Endothelial cell of umbilical vein (primary cell): ENCODE results near the gene MC3R. TPM values are rescaled to one million over a fixed set of nuclear protein-coding genes. Genes with fewer than 3 reads are reported as not detected.

ENCODE experiments used
- BruUV-seq: library from RNA; stranded (reverse); fragments of 400-500 nt; replicated peaks from 2 replicates; lab custom pipeline; 2021; lab: Mats Ljungman, UMichigan
- CTCF ChIA-PET: fragments of 300-600, 350-600 bp; sonication (Branson Sonifier 250); formaldehyde crosslinking; loops from one replicate; lab custom pipeline; 2021; ENCODE audit warnings: antibody characterized with exemption, inconsistent platforms; lab: Charles Lee
- POLR2A ChIA-PET: fragments of 300-600, 350-600 bp; sonication (Branson Sonifier 250); formaldehyde crosslinking; loops from one replicate; lab custom pipeline; 2021; ENCODE audit warnings: antibody characterized with exemption, inconsistent platforms; lab: Charles Lee
- DNase-seq: peaks from one replicate; pipeline ENCODE4 v3.0.0-alpha.2; 2011; ENCODE audit warnings: low read depth, low spot score
- FAIRE-seq: peaks from 2 replicates; lab custom pipeline; 2011; peaks lifted over from hg19 to GRCh38; lab: Jason Lieb, UNC
- H2AFZ ChIP-seq: 2 replicates; pipeline ENCODE4 v1.6.0; 2012; ENCODE audit warnings: low read depth, low read length, control low read depth, inconsistent platforms
- H3K27ac ChIP-seq: 2 replicates; pipeline ENCODE4 v1.5.1; 2011; ENCODE audit warnings: low read depth, mild to moderate bottlenecking, control low read depth, low read length, moderate library complexity; ENCODE audit not compliant: insufficient read depth
- H3K27me3 ChIP-seq, 2 experiments: 2 replicates each; pipeline versions ENCODE4 v1.6.0 to v1.6.1; 2011; ENCODE audit warnings: low read length in 2 of 2, mixed read lengths in 1 of 2; ENCODE audit not compliant: control insufficient read depth in 2 of 2, insufficient read depth in 2 of 2
- H3K36me3 ChIP-seq, 2 experiments: 2 replicates in 1 of 2; 3 replicates in 1 of 2; pipeline ENCODE4 v1.5.1; 2011; ENCODE audit warnings: low read length in 2 of 2, mild to moderate bottlenecking in 1 of 2, moderate library complexity in 1 of 2; ENCODE audit not compliant: control insufficient read depth in 2 of 2, insufficient read depth in 2 of 2; ENCODE audit errors: extremely low read depth in 1 of 2
- H3K4me1 ChIP-seq: 3 replicates; pipeline ENCODE4 v1.5.1; 2011; ENCODE audit warnings: mild to moderate bottlenecking, low read length; ENCODE audit not compliant: control insufficient read depth, insufficient read depth; ENCODE audit errors: extremely low read depth
- H3K4me2 ChIP-seq: 2 replicates; pipeline ENCODE4 v1.6.1; 2011; ENCODE audit warnings: low read length, control low read depth, mixed read lengths; ENCODE audit not compliant: insufficient read depth
- H3K4me3 ChIP-seq, 3 experiments: fragments of 200-600 bp in 1 of 3; sonication (generic), shearing (Covaris generic) in 1 of 3; replicated peaks in 1 of 3; 2 replicates each; pipeline ENCODE4 v1.5.1; 2011 to 2016; ENCODE audit warnings: control low read depth in 3 of 3, low read length in 3 of 3, mild to moderate bottlenecking in 2 of 3, inconsistent platforms in 1 of 3, low read depth in 1 of 3, moderate library complexity in 1 of 3; ENCODE audit not compliant: insufficient read depth in 1 of 3
- H3K79me2 ChIP-seq: 2 replicates; pipeline ENCODE4 v1.6.0; 2012; ENCODE audit warnings: low read length, inconsistent platforms; ENCODE audit not compliant: control insufficient read depth, insufficient read depth
- H3K9ac ChIP-seq: replicated peaks from 2 replicates; pipeline ENCODE3; 2011; ENCODE audit warnings: low read length, control low read depth; ENCODE audit not compliant: insufficient read depth; ENCODE audit errors: extremely low read depth
- H3K9me1 ChIP-seq: replicated peaks from 3 replicates; pipeline ENCODE4 v1.6.0; 2011; ENCODE audit warnings: mild to moderate bottlenecking, low read length; ENCODE audit not compliant: control insufficient read depth, insufficient read depth; ENCODE audit errors: extremely low read depth
- H3K9me3 ChIP-seq: replicated peaks from 2 replicates; pipeline ENCODE4 v1.5.1; 2012; ENCODE audit warnings: low read length, inconsistent platforms; ENCODE audit not compliant: control insufficient read depth, insufficient read depth
- H4K20me1 ChIP-seq: replicated peaks from 2 replicates; pipeline ENCODE3; 2011; ENCODE audit warnings: mild to moderate bottlenecking, low read length; ENCODE audit not compliant: control insufficient read depth, insufficient read depth; ENCODE audit errors: extremely low read depth
- CTCF ChIP-seq, 2 donors: IDR thresholded peaks; 1 replicate in 1 of 2; 2 replicates in 1 of 2; pipeline ENCODE4 v1.5.1; 2011; ENCODE audit warnings: low read length in 2 of 2, mild to moderate bottlenecking in 2 of 2, moderate library complexity in 2 of 2, control low read depth in 1 of 2, inconsistent platforms in 1 of 2, low read depth in 1 of 2; ENCODE audit not compliant: insufficient read depth in 1 of 2; ENCODE audit errors: extremely low read depth in 1 of 2
- EZH2 ChIP-seq: IDR thresholded peaks from 2 replicates; pipeline ENCODE4 v1.6.1; 2012; ENCODE audit warnings: borderline replicate concordance, low read depth, mild to moderate bottlenecking, moderate library complexity, low read length, inconsistent platforms; ENCODE audit not compliant: severe bottlenecking
- FOS ChIP-seq: IDR thresholded peaks from 2 replicates; pipeline ENCODE4 v1.6.1; 2011; ENCODE audit warnings: mild to moderate bottlenecking, low read length, moderate library complexity, borderline replicate concordance; ENCODE audit not compliant: insufficient read depth
- GATA2 ChIP-seq: IDR thresholded peaks from 2 replicates; pipeline ENCODE4 v1.7.0; 2011; ENCODE audit warnings: low read depth, mild to moderate bottlenecking, moderate library complexity, mixed read lengths, low read length; ENCODE audit not compliant: insufficient read length, insufficient read depth
- JUN ChIP-seq: IDR thresholded peaks from 2 replicates; pipeline ENCODE4 v1.6.1; 2011; ENCODE audit warnings: borderline replicate concordance, low read depth; ENCODE audit not compliant: insufficient read length, insufficient read depth
- MAX ChIP-seq: IDR thresholded peaks from 2 replicates; pipeline ENCODE4 v1.6.1; 2011; ENCODE audit not compliant: insufficient read depth, insufficient read length
- MYC ChIP-seq: IDR thresholded peaks from one replicate; pipeline ENCODE4 v1.6.1; 2011; ENCODE audit warnings: mild to moderate bottlenecking, low read depth, low read length
- POLR2A ChIP-seq: IDR thresholded peaks from 2 replicates; pipeline ENCODE4 v1.6.1; 2012; ENCODE audit warnings: low read depth, mild to moderate bottlenecking, control low read depth, low read length
- POLR2AphosphoS5 ChIP-seq: IDR thresholded peaks from 2 replicates; pipeline ENCODE4 v1.6.1; 2012; ENCODE audit warnings: low read depth, mild to moderate bottlenecking, control low read depth, low read length, moderate library complexity; ENCODE audit not compliant: insufficient read depth
- dilution Hi-C: fragments of 300-500 bp; cut with MboI; formaldehyde crosslinking; loops from one replicate; pipeline ENCODE4 v1.15.0; 2019; ENCODE audit warnings: low sequenced_read_pairs; ENCODE audit not compliant: extremely low pct_ligation_motif_present
- intact Hi-C: fragments of 100-400 bp; cut with micrococcal nuclease; formaldehyde crosslinking; loops from one replicate; pipeline ENCODE4 v1.10.0; 2022
- polyA plus RNA-seq, 4 experiments: library from polyadenylated mRNA; depleted of rRNA in 3 of 4; stranded (reverse) in 3 of 4; unstranded in 1 of 4; fragments of >200 nt; gene quantifications; 2 replicates each; pipeline versions ENCODE4 v1.2.1 to v1.2.3, GENCODE V29; 2011 to 2012; ENCODE audit warnings: missing spikeins in 1 of 4
- total RNA-seq: library from RNA; stranded (reverse); gene quantifications from 2 replicates; pipeline ENCODE4 v1.2.3, GENCODE V29; 2021

Gene MC3R
- total and polyA plus RNA-seq, 2 donors (not counting 3 experiments of a cell fraction or from before 2014, with no cell fraction given) = not detected

DNA sequence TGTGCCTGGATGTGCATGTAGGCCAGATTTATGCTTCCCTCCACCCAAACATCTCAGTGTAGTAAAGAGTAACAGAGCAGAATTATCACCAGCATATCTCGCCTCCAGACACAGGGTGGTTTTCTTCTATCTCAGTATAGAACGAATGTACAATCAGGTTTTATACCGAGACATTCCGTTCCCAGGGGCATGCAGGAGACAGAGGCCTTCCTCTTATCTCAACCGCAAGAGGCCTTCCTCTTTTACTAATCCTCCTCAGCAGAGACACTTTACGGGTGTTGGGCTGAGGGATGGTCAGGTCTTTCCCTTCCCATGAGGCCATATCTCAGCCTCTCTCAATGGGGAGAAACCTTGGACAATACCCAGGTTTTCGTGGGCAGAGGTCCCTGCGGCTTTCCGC, 36.4 kb upstream of the MC3R start:
- Histone ChIP-seq H3K4me1 (no peaks in the 10 kb centered on the region), H3K9me3 (peaks cover 3% of the 10 kb centered on the region), H3K79me2 (no peaks in the 10 kb centered on the region), H2AFZ (no peak overlapping the region), H3K36me3 (no peaks in the 10 kb centered on the region), H3K27ac (no peak overlapping the region), H3K9me1 (no peaks in the 10 kb centered on the region), H3K4me3 (no peak overlapping the region), H3K4me2 (no peak overlapping the region), H3K9ac (no peak overlapping the region), H4K20me1 (no peaks in the 10 kb centered on the region), H3K27me3 (no peaks in the 10 kb centered on the region)
- no peak for FAIRE-seq
- no TSS peak for BruUV-seq
- TF ChIP-seq FOS (no peak), EZH2 (no peak), GATA2 (no peak), MAX (no peak), POLR2AphosphoS5 (no peak), MYC (no peak), CTCF (IDR thresholded peaks at IDR 0.05; ENCODE audit: extremely low read depth in 1 of 2, insufficient read depth in 1 of 2, low read depth in 1 of 2, low read length in 2 of 2) (no peak), JUN (no peak), POLR2A (no peak)
- dilution Hi-C loops = no loop called here
- no peak for DNase-seq
- POLR2A ChIA-PET = no interaction called here
- intact Hi-C loops = no loop called here
- CTCF ChIA-PET = no interaction called here
